ENCODE results near the gene RELN.

Gene RELN

DNA sequence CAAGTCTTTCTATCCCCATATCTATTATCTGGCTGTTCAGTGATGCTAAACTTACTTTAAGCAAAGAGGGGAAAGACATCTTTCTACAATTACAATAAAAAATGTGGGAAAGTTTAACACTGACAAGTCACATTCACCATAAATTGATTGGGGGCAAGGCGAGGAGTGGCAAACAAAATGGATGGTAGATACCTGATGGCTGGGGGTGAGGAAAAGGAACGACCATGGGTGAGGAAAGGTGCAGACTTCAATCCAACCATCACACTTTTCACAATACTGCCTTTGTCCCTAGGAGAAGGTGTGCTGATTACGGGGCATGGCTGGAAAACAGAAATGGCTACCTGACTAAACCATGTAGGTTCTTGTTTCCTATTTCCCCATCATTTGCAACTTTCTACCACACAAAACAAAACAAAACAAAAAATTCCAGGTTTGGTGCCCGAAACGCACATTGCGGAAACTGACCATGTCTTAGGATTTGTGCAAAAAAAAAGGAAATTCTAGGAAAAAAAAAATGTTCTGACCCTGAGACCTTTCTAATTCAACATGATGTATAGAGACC, 3.8 kb downstream of the RELN start:
- Mint-ChIP-seq H3K27me3 (peaks cover 21 to 36% of the 10 kb centered on the region in 2 donors), H3K9me3 (no peaks in the 10 kb centered on the region), H3K4me3 (no peak overlapping the region), H3K36me3 (ENCODE audit: insufficient read depth) (no peaks in the 10 kb centered on the region), H3K4me1 (ENCODE audit: low read depth in 2 of 2) (peaks cover 5 to 9% of the 10 kb centered on the region in 2 donors), H3K27ac (no peak overlapping the region)
- DNase-seq (no peak), ATAC-seq (replicated peaks) (no peak)

DNA sequence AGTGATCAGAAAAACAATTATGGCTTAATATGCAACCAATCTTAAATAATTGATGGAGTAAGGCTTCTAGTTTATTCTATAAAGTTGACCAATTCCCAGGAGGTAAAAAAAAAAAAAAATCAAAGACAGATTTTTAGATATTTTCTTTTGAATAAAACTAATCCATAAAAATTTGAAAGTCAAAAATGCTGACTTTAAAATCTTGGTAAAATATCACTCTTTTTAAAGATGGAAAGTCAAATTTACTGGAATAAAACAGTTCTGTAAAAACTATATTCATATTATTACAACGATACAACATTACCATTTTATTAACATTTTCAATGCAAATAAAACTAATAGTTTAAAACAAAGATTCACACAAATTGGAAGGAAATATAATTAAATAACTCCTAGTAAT, 5.4 kb downstream of the RELN start:
- Mint-ChIP-seq H3K27me3 (peaks cover 13 to 27% of the 10 kb centered on the region in 2 donors), H3K36me3 (ENCODE audit: insufficient read depth) (no peaks in the 10 kb centered on the region), H3K27ac (no peak overlapping the region), H3K4me3 (no peak overlapping the region), H3K9me3 (no peaks in the 10 kb centered on the region), H3K4me1 (ENCODE audit: low read depth in 2 of 2) (peaks cover 0 to 3% of the 10 kb centered on the region in 2 donors)
- ATAC-seq (replicated peaks): no peak
- no peak for DNase-seq

DNA sequence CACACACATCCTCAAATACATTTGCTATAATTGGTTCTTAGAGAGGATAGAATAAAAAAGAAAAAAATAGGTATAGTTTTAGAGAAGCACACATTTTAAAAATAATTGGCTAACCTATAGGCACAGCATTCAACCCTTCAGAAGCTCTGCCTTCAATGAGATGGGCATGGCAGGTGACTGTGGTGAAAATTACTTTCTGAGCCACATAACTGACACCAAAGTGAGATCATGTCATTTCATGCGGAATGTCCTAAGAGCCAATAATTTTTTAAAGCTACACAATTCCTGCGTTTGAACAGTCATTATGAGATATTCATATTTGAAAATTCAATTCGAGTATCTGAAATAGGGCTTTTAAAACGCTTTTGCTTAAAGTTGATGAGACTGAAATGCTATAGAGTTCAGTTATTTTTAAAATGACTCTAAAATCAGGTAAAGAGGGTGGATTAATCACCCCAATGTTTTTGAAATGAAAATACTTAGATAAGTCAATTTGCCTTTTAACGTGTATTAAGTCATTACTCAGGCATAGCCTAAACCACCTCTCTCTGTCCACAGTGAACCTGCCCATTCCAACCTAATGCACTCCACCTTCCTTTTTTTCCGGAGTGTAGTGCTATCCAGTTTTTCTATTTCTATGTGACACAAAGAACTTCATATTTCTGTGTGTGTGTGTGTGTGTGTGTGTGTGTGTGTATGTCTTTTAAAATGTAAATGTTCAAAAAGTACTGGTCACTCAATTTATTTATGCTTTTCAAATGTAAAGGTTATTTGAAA, 6.1 kb downstream of the RELN start:
- ATAC-seq (replicated peaks): no peak
- Mint-ChIP-seq H3K4me1 (ENCODE audit: low read depth in 2 of 2) (peaks cover 0 to under 1% of the 10 kb centered on the region in 2 donors), H3K4me3 (no peak overlapping the region), H3K27ac (no peak overlapping the region), H3K27me3 (peaks cover 9 to 20% of the 10 kb centered on the region in 2 donors), H3K36me3 (ENCODE audit: insufficient read depth) (no peaks in the 10 kb centered on the region), H3K9me3 (no peaks in the 10 kb centered on the region)
- no peak for DNase-seq

DNA sequence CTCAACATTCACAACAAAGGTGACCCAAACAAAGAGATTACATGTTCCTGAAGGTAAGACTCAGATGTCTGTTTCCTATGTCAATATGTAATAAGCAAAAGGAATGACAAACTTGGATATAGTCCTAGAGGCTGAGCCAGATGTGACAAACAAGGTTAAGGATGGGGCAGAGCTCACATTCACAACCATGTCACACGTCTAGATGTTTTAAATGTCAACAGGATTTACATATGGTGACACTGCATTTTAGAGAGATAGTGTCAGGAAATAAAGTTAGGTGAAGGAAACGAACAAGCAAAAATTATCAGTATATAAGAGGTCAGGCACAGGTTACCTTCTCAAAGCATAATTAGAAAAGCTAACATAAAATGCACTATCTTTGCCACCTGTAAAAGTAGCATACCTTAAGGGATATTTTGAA, 8.4 kb downstream of the RELN start:
- Mint-ChIP-seq H3K4me1 (ENCODE audit: low read depth in 2 of 2) (no peaks in the 10 kb centered on the region), H3K27ac (no peak overlapping the region), H3K27me3 (peaks cover 6 to 8% of the 10 kb centered on the region in 2 donors), H3K36me3 (ENCODE audit: insufficient read depth) (no peaks in the 10 kb centered on the region), H3K4me3 (no peak overlapping the region), H3K9me3 (no peaks in the 10 kb centered on the region)
- no peak for DNase-seq
- no peak for ATAC-seq (replicated peaks)

DNA sequence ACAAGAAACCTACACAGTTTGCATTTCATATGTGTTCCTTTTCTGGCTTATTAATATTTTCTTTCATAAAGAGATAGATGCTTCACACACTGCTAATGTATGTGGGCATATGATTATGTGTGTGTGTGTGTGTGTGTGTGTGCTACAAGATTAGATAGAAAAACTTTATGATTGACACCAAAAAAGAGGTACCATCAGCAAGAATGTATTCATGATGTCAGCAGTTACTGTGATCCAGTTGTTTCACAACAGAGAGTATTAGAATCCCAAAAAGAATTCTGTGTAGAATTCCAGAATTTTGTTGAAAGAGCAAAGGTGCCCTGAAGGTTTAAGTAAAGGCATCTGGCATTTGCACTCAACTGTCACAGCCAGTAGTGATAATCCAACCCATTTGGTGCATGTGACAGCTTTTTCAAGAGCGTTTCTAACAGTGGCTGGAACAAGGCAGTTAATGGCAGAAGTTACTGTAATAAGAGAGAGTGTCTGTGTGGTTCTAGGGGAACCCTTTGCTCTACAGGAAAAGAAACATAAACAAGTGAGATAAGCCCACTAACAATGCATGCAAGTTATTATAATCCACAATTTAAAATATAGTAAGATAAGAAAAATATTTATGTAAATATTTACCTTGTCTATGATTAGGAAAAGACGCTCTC, 16.6 kb downstream of the RELN start:
- Mint-ChIP-seq H3K27me3 (no peaks in the 10 kb centered on the region), H3K4me1 (ENCODE audit: low read depth in 2 of 2) (no peaks in the 10 kb centered on the region), H3K4me3 (no peak overlapping the region), H3K9me3 (peaks cover 2 to 8% of the 10 kb centered on the region in 2 donors), H3K27ac (no peak overlapping the region), H3K36me3 (ENCODE audit: insufficient read depth) (no peaks in the 10 kb centered on the region)
- DNase-seq (no peak), ATAC-seq (replicated peaks) (no peak)

DNA sequence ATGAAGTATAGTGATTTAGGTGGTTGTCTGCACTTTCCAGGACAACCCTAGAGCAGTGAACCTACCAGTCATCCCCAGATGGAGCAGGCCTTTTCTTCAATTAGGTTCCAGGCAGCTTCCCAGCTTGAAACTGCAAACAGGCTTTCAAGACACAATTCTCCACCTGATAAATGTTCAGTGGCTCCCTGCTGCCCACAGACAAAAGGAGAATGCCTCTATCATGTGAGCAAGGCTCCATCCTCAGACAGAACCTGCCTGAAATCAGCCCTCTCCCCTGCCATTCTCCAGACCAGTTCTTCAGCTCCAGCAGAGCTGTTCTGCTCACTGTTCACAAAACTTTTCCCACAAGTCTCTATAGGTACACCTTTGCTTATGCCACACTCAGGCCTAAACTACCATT, 22.1 kb downstream of the RELN start:
- Mint-ChIP-seq H3K4me1 (ENCODE audit: low read depth in 2 of 2) (no peaks in the 10 kb centered on the region), H3K4me3 (no peak overlapping the region), H3K27ac (no peak overlapping the region), H3K9me3 (peaks cover 0 to 1% of the 10 kb centered on the region in 2 donors), H3K27me3 (peaks cover 0 to 3% of the 10 kb centered on the region in 2 donors), H3K36me3 (ENCODE audit: insufficient read depth) (no peaks in the 10 kb centered on the region)
- DNase-seq: no peak
- no peak for ATAC-seq (replicated peaks)

DNA sequence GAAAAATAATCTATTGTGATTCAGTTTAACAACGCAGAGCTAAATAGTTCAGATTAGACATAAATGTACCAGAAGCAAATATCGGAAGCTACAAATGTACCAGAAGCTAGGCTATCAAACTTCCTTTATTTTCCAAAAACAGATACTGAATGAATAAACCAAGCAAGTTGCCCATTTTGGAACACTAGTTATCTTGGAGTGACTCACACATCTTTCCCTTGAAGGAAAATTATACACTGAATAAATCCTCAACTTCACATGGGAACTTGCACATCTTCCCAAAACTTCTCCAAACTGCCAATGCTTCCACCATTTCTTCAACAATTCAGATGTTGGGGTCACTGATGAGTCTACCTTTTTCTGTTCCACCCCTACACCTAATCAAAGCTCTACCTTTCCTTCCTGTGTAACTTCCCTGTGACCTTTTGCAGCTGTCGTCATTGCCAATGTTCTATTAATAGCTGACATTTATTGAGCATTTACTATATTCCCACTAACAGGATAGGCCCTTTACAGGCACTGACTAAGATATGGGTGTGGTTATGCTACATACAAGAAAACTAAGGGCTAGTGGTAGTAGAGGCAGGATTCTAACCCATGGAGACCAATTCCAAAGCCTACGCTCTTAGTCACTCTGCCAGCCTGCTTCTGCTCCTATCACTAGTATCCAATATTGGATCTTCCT, 22.7 kb downstream of the RELN start:
- Mint-ChIP-seq H3K4me1 (ENCODE audit: low read depth in 2 of 2) (no peaks in the 10 kb centered on the region), H3K27me3 (peaks cover 0 to 9% of the 10 kb centered on the region in 2 donors), H3K36me3 (ENCODE audit: insufficient read depth) (no peaks in the 10 kb centered on the region), H3K27ac (no peak overlapping the region), H3K9me3 (peaks cover 0 to 1% of the 10 kb centered on the region in 2 donors), H3K4me3 (no peak overlapping the region)
- DNase-seq: no peak
- ATAC-seq (replicated peaks): no peak

DNA sequence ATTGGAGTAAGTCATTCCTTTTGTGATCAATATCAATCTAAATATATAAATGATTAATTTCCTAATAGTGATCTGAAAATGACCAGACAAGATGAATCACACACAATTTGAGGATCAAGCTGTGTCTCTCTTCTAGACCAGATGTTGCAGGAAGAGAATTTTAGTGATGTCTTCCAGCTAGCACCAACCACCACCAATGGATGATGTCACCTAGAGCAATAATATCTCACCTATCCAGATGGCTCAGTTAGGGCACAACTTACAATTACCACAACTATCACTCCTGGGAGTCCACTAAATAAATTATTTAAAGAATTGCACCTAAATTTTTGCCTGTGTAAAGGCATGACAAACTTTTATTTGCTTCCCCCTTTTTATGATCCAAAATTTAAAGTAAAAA, 25.2 kb downstream of the RELN start:
- Mint-ChIP-seq H3K4me3 (no peak overlapping the region), H3K27ac (no peak overlapping the region), H3K27me3 (peaks cover 5 to 22% of the 10 kb centered on the region in 2 donors), H3K4me1 (ENCODE audit: low read depth in 2 of 2) (no peaks in the 10 kb centered on the region), H3K36me3 (ENCODE audit: insufficient read depth) (no peaks in the 10 kb centered on the region), H3K9me3 (peaks cover 0 to 1% of the 10 kb centered on the region in 2 donors)
- no peak for ATAC-seq (replicated peaks)
- no peak for DNase-seq

DNA sequence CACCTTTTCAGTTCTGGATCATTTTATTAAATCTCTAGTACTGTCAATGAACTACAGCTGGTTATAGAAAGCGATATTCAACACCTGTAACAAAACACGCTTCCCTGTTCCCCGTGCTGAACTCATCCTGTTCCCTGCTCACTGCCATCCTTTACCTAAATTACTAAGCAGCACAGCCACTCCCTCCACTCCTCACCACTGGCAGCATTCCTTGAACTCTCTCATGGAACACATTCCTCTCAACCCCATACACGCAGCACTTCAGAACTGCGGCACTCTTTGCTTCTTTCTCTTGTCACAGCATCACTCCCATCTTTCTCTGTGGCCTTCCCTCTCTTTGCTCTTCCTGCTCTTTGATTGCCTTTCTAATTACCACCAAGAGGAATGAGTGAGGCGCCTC, 27.4 kb downstream of the RELN start:
- H3K27me3 Mint-ChIP-seq: peaks cover 5 to 25% of the 10 kb centered on the region in 2 donors
- H3K4me1 Mint-ChIP-seq (ENCODE audit: low read depth in 2 of 2): no peaks in the 10 kb centered on the region
- DNase-seq (no peak), ATAC-seq (replicated peaks) (no peak)
- H3K36me3 Mint-ChIP-seq (ENCODE audit: insufficient read depth): no peaks in the 10 kb centered on the region
- no peak overlapping the region for H3K4me3 Mint-ChIP-seq
- no peaks in the 10 kb centered on the region for H3K9me3 Mint-ChIP-seq
- no peak overlapping the region for H3K27ac Mint-ChIP-seq

DNA sequence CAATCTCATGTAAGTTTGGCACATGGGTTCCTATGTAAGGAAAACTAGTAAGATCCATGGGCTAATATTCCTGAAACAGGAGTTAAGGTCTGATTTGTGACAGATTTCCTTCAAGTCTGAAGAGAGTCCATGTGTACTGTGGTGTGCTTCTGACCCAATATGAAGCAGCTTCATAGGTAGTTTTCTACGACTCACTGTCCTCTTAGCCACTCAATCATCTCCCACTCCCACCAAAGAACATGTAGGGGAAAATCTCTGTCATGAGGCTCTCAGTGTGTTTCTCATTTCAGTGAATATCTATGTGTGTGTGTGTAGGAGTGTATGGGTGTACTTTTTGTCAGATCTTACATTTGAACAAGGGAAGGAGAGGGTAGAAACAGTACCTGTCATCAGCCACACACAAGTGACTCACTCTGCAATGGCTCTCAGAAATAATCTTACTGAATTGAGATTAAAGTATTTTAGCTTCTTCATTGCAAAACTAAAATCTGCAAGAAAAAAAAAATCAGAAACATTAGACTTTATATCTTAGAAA, 31.1 kb downstream of the RELN start:
- Mint-ChIP-seq H3K4me1 (ENCODE audit: low read depth in 2 of 2) (no peaks in the 10 kb centered on the region), H3K27me3 (peaks cover 12 to 25% of the 10 kb centered on the region in 2 donors), H3K27ac (no peak overlapping the region), H3K9me3 (no peaks in the 10 kb centered on the region), H3K4me3 (no peak overlapping the region), H3K36me3 (ENCODE audit: insufficient read depth) (no peaks in the 10 kb centered on the region)
- no peak for ATAC-seq (replicated peaks)
- no peak for DNase-seq

DNA sequence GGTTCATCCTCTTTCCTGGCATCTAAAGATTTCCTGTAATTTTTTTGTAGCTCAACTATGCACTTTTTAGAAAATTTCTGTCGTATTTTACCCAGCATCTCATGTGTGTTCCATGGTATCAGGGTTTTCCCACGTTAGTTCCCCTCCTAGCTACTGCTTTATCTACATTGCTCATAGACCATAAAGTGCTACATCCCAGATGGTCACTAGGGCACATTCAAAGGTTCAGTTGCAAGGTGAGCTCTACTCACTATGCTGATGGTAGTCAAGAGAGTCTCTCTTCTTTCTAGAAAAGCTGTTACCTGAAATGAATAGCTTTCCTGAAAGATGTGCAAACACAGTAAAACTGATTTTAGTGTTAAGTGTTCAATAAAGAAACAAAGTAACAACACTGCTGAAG, 33.5 kb downstream of the RELN start:
- no peaks in the 10 kb centered on the region for H3K4me1 Mint-ChIP-seq (ENCODE audit: low read depth in 2 of 2)
- peaks cover 21 to 23% of the 10 kb centered on the region in 2 donors for H3K27me3 Mint-ChIP-seq
- no peak for ATAC-seq (replicated peaks)
- H3K4me3 Mint-ChIP-seq: no peak overlapping the region
- H3K36me3 Mint-ChIP-seq (ENCODE audit: insufficient read depth): no peaks in the 10 kb centered on the region
- H3K27ac Mint-ChIP-seq: no peak overlapping the region
- no peaks in the 10 kb centered on the region for H3K9me3 Mint-ChIP-seq
- DNase-seq: no peak

DNA sequence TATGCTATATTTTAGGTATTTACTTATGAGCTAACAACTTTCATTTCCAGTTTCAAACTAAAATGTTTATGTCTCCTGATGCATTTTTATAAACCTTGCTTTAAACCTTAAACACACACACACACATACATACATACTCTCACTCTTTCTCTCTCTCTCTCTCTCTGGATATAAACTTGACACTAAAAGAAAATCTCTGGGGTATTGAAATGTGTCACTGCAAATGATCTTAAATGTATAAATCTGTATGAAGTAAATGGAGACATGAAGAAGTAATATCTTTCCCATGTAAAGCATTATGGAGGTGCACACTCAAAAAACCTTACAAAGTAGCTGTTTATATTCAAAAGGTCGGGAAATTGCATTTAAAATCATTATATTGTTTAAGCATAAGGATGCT, 37.0 kb downstream of the RELN start:
- no peaks in the 10 kb centered on the region for H3K4me1 Mint-ChIP-seq (ENCODE audit: low read depth in 2 of 2)
- no peak overlapping the region for H3K27ac Mint-ChIP-seq
- no peak for ATAC-seq (replicated peaks)
- no peak for DNase-seq
- peaks cover 7 to 16% of the 10 kb centered on the region in 2 donors for H3K27me3 Mint-ChIP-seq
- no peak overlapping the region for H3K4me3 Mint-ChIP-seq
- H3K36me3 Mint-ChIP-seq (ENCODE audit: insufficient read depth): no peaks in the 10 kb centered on the region
- no peaks in the 10 kb centered on the region for H3K9me3 Mint-ChIP-seq

DNA sequence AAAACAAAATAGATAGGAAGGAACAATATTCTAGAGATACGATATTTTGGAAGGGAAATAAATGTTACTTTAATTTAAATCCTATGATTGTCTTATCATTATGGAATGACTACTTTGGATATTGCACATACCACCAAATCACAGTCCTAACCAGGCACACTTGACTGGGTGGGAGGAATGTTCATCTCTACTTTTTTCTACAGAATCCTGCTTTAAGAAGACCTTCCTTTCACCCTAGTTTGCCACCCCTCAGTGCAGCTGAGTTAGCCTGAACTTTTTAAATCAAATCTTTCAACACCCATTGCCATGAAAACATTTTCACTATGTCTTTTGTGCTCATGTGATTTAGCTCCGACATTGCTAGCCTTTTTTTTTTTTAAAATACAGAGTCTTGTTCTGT, 38.1 kb downstream of the RELN start:
- H3K9me3 Mint-ChIP-seq: no peaks in the 10 kb centered on the region
- H3K4me1 Mint-ChIP-seq (ENCODE audit: low read depth in 2 of 2): no peaks in the 10 kb centered on the region
- peaks cover 7 to 16% of the 10 kb centered on the region in 2 donors for H3K27me3 Mint-ChIP-seq
- no peak overlapping the region for H3K27ac Mint-ChIP-seq
- no peak overlapping the region for H3K4me3 Mint-ChIP-seq
- ATAC-seq (replicated peaks) (no peak), DNase-seq (no peak)
- no peaks in the 10 kb centered on the region for H3K36me3 Mint-ChIP-seq (ENCODE audit: insufficient read depth)
